Uterus (tissue), 2 donors: Measurements from ENCODE around the gene PCSK4.

ENCODE experiments used
- POLR2A ChIP-seq, 2 donors: fragments of 450-650 bp; IDR thresholded peaks; one replicate each; pipeline ENCODE4 v1.6.1; 2016; ENCODE audit warnings: antibody characterized with exemption in 2 of 2, mild to moderate bottlenecking in 1 of 2, moderate library complexity in 1 of 2
- TF ChIP-seq, protein P1 (sequence below), 4 experiments: fragments of 200-600 bp in 2 of 4; fragments of 450-650 bp in 2 of 4; sonication (generic) in 2 of 4; IDR thresholded peaks; one replicate each; pipeline ENCODE4 v1.5.1; 2016 to 2019; ENCODE audit warnings: antibody characterized with exemption in 4 of 4, mild to moderate bottlenecking in 2 of 4, moderate library complexity in 1 of 4

DNA sequence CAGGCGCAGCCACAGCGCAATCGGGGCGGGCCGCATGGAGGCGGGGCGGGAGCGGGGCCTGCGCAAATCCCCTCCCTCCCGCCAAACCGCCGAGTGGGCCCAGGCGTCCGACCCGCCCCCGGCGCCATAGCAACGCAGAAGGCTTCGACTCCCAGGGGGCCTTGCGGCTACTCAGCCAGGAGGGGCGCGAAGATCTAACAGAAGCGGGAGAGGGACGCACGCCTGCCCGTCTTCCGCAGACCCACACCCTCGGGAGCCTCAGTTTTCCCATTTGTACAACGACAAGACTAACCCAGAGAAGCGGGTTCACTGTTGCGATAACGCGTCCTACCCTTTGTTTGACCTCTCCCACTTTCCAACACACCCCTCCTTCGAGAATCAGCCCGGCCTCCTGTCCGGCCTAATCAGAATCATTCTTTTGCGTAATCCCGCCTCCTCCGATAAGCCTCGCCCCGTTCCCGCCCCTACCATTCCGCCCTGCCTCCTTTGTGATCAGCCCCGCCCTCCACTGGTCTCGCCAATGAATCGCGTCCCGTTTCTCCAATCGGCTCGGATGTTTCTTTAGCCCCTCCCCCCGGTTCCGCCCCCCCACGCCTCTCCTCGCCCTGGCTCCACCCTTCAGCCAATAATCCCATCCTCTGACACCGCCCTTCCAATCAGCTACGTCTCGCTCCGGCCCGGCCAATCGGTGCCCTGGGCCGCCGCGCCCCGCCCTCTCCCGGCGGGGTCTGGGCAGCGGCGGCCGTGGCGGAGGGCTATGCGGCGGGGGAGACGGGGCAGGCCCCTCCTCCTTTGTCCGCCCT is at the start of gene PCSK4:
- TF ChIP-seq, protein P1, sequence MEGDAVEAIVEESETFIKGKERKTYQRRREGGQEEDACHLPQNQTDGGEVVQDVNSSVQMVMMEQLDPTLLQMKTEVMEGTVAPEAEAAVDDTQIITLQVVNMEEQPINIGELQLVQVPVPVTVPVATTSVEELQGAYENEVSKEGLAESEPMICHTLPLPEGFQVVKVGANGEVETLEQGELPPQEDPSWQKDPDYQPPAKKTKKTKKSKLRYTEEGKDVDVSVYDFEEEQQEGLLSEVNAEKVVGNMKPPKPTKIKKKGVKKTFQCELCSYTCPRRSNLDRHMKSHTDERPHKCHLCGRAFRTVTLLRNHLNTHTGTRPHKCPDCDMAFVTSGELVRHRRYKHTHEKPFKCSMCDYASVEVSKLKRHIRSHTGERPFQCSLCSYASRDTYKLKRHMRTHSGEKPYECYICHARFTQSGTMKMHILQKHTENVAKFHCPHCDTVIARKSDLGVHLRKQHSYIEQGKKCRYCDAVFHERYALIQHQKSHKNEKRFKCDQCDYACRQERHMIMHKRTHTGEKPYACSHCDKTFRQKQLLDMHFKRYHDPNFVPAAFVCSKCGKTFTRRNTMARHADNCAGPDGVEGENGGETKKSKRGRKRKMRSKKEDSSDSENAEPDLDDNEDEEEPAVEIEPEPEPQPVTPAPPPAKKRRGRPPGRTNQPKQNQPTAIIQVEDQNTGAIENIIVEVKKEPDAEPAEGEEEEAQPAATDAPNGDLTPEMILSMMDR (IDR thresholded peaks at IDR 0.05) = peak in 1 of 4 experiments; percentile 6
- peak in 1 of 2 donors; percentile 40 for TF ChIP-seq POLR2A (IDR thresholded peaks at IDR 0.05)
